Activated CD4-positive, alpha-beta memory T cell treated with anti-CD3 and anti-CD28 coated beads, Interleukin-2, amount 10 ng/mL, durations not matched to agents 7 days and 5 days (primary cell): ENCODE data around the gene FAM83E. TPM values are rescaled to one million over a fixed set of nuclear protein-coding genes. Genes with fewer than 3 reads are reported as not detected.

ENCODE experiments used
- CTCF ChIA-PET: fragments of 350-600 bp; sonication (Branson Sonifier 250); formaldehyde crosslinking; loops from one replicate; lab custom pipeline; 2021; ENCODE audit warnings: antibody characterized with exemption, inconsistent platforms; lab: Charles Lee
- POLR2A ChIA-PET: fragments of 350-600 bp; sonication (Branson Sonifier 250); formaldehyde crosslinking; loops from one replicate; lab custom pipeline; 2021; ENCODE audit warnings: antibody characterized with exemption; lab: Charles Lee
- DNase-seq: peaks from one replicate; pipeline ENCODE4 v3.0.0-alpha.2; 2020
- H3K27ac Mint-ChIP-seq: one replicate; pipeline ENCODE4 v1.8.0; 2021; ENCODE audit warnings: mild to moderate bottlenecking, mixed read lengths
- H3K27me3 Mint-ChIP-seq: one replicate; pipeline ENCODE4 v1.8.0; 2021; ENCODE audit warnings: mixed read lengths
- H3K36me3 Mint-ChIP-seq: one replicate; pipeline ENCODE4 v1.8.0; 2021; ENCODE audit warnings: low read depth, mixed read lengths
- H3K4me1 Mint-ChIP-seq: one replicate; pipeline ENCODE4 v1.8.0; 2021; ENCODE audit warnings: mixed read lengths
- H3K4me3 Mint-ChIP-seq: one replicate; pipeline ENCODE4 v1.8.0; 2021; ENCODE audit warnings: mild to moderate bottlenecking, mixed read lengths
- H3K9me3 Mint-ChIP-seq: one replicate; pipeline ENCODE4 v1.8.0; 2021; ENCODE audit warnings: mixed read lengths
- total RNA-seq, 2 experiments: library from RNA; stranded (reverse); gene quantifications; one replicate each; pipeline ENCODE4 v1.2.3, GENCODE V29; 2021

FAM83E gene
- total RNA-seq, 2 experiments from 2014 or later, result 1.3 to 2.6 TPM

- Mint-ChIP-seq H3K27me3 (peaks cover under 1% of the 10 kb centered on the region), H3K36me3 (no peaks in the 10 kb centered on the region), H3K27ac (no peak overlapping the region), H3K4me3 (no peak overlapping the region), H3K4me1 (peaks cover 39% of the 10 kb centered on the region), H3K9me3 (no peaks in the 10 kb centered on the region)
- DNase-seq, result no peak
- POLR2A ChIA-PET, result no interaction called here
- CTCF ChIA-PET, result no interaction called here
Observed at GRCh38 chr19:48650974-48651682, 36.3 kb upstream of the FAM83E start.

DNA sequence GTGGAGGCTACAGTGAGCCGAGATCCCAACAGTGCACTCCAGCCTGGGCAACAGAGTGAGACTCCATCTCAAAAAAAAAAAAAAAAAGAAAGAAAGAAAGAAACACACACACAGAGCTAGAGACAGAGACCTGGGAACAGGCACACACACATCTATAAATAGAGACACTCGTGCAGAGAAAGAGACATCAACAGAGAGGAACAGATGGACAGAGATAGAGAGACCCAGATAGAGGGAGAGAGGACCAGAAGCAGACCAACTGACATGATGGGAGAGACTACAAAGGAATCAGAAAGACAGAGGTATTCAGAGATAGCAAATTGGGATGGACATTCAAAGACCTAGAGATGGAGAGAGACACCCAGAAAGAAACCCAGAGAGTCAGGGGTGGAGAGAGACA lies 33.3 kb upstream of the FAM83E start:
- Mint-ChIP-seq H3K27ac (peak overlapping the region; percentile 11), H3K9me3 (no peaks in the 10 kb centered on the region), H3K27me3 (peaks cover 6% of the 10 kb centered on the region), H3K4me1 (peaks cover 52% of the 10 kb centered on the region), H3K4me3 (no peak overlapping the region), H3K36me3 (no peaks in the 10 kb centered on the region)
- CTCF ChIA-PET, result interaction anchor here (0.7 kb wide), 2 partner anchors 182 to 1342 kb away, joined by 3 read pairs; no protein-coding TSS in a partner anchor
- POLR2A ChIA-PET, result no interaction called here
- no peak for DNase-seq

- Mint-ChIP-seq H3K4me1 (peaks cover 46% of the 10 kb centered on the region), H3K4me3 (peak overlapping the region; percentile 53), H3K27ac (peak overlapping the region; percentile 9), H3K36me3 (no peaks in the 10 kb centered on the region), H3K27me3 (peaks cover 6% of the 10 kb centered on the region), H3K9me3 (no peaks in the 10 kb centered on the region)
- ChIA-PET POLR2A (interaction anchor here (1.0 to 2.7 kb wide), 6 partner anchors 9 to 324 kb away, joined by 3 to 15 read pairs (median 4); partner anchors contain the start of gene DBP), CTCF (interaction anchor here (1.0 to 2.2 kb wide), 3 partner anchors 13 to 347 kb away, joined by 3 to 9 read pairs (median 5); partner anchors contain the start of genes GYS1 and RUVBL2)
- DNase-seq, result no peak
Observed at GRCh38 chr19:48646722-48647216, 31.9 kb upstream of the FAM83E start.

GRCh38 chr19:48646001-48646721 lies 31.3 kb upstream of the FAM83E start, which contains the start of gene CA11:
TSS of gene CA11 (minus strand) at chr19:48646187. CDS start at chr19:48645632, 555 bp downstream.
- peak; percentile 92 for DNase-seq
- Mint-ChIP-seq H3K27ac (peak within 1 kb of the TSS; percentile 73), H3K36me3 (no peaks in the 10 kb centered on the region), H3K9me3 (no peaks in the 10 kb centered on the region), H3K4me3 (peak within 1 kb of the TSS; percentile 77), H3K4me1 (peaks cover 46% of the 10 kb centered on the region), H3K27me3 (peaks cover 6% of the 10 kb centered on the region)
- ChIA-PET CTCF (interaction anchor here (0.6 to 2.2 kb wide), 17 partner anchors 12 to 347 kb away, joined by 3 to 16 read pairs (median 5); partner anchors contain the start of genes GYS1, HSD17B14 and RUVBL2), POLR2A (interaction anchor here (0.9 to 2.7 kb wide), 10 partner anchors 9 to 324 kb away, joined by 3 to 21 read pairs (median 4); partner anchors contain the start of genes DBP, RPL18 and SPHK2)

DNA sequence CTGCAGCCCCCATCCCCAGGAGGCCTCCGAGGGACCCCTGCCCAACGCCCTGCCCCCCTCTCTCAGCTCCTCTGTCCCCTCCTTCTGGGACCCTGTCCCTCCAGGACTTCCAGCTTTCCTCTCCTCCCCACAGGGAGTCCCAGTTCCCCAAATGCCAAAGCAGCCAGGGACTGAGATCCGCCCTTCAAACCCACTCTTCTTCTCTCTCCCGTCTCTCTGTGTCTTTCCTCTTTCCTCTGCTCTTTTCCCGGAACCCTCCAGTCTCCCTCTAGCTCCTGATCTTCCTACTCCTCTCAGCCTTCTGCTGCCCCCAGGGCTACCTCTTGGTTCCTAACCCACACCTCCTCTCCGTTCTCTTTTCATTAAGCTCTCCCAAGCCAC lies 30.7 kb upstream of the FAM83E start:
- ChIA-PET POLR2A (interaction anchor here (0.9 to 2.7 kb wide), 10 partner anchors 8 to 325 kb away, joined by 3 to 21 read pairs (median 4); partner anchors contain the start of genes DBP, RPL18 and SPHK2), CTCF (interaction anchor here (0.6 to 2.2 kb wide), 18 partner anchors 12 to 348 kb away, joined by 3 to 16 read pairs (median 4); partner anchors contain the start of genes GYS1, HSD17B14 and RUVBL2)
- peak overlapping the region; percentile 77 for H3K4me3 Mint-ChIP-seq
- peak overlapping the region; percentile 73 for H3K27ac Mint-ChIP-seq
- H3K27me3 Mint-ChIP-seq, result peaks cover 6% of the 10 kb centered on the region
- peaks cover 43% of the 10 kb centered on the region for H3K4me1 Mint-ChIP-seq
- H3K9me3 Mint-ChIP-seq, result no peaks in the 10 kb centered on the region
- H3K36me3 Mint-ChIP-seq, result no peaks in the 10 kb centered on the region
- no peak for DNase-seq

- Mint-ChIP-seq H3K4me1 (peaks cover 42% of the 10 kb centered on the region), H3K27me3 (peaks cover 6% of the 10 kb centered on the region), H3K36me3 (no peaks in the 10 kb centered on the region), H3K9me3 (no peaks in the 10 kb centered on the region), H3K4me3 (peak overlapping the region; percentile 77), H3K27ac (no peak overlapping the region)
- ChIA-PET CTCF (interaction anchor here (0.6 to 2.2 kb wide), 17 partner anchors 11 to 498 kb away, joined by 3 to 16 read pairs (median 5); partner anchors contain the start of genes GYS1, HSD17B14 and RUVBL2), POLR2A (interaction anchor here (0.5 to 2.7 kb wide), 9 partner anchors 8 to 326 kb away, joined by 3 to 21 read pairs (median 5); partner anchors contain the start of genes DBP, RPL18 and SPHK2)
- peak; percentile 80 for DNase-seq
Observed at GRCh38 chr19:48644839-48645619, 30.2 kb upstream of the FAM83E start.

GRCh38 chr19:48644355-48644754 lies 29.5 kb upstream of the FAM83E start:
- POLR2A ChIA-PET, result interaction anchor here (1.5 to 2.7 kb wide), 3 partner anchors 10 to 198 kb away, joined by 4 to 21 read pairs (median 7); partner anchors contain the start of genes RPL18 and SPHK2
- Mint-ChIP-seq H3K27me3 (peaks cover 6% of the 10 kb centered on the region), H3K4me3 (no peak overlapping the region), H3K9me3 (no peaks in the 10 kb centered on the region), H3K36me3 (no peaks in the 10 kb centered on the region), H3K27ac (no peak overlapping the region), H3K4me1 (peaks cover 42% of the 10 kb centered on the region)
- DNase-seq, result no peak
- CTCF ChIA-PET, result interaction anchor here (0.6 to 2.1 kb wide), 4 partner anchors 30 to 498 kb away, joined by 3 to 16 read pairs (median 6); partner anchors contain the start of genes GYS1 and RUVBL2

GRCh38 chr19:48642862-48643261 lies 28.0 kb upstream of the FAM83E start:
- Mint-ChIP-seq H3K27me3 (peaks cover 6% of the 10 kb centered on the region), H3K9me3 (no peaks in the 10 kb centered on the region), H3K4me3 (no peak overlapping the region), H3K36me3 (no peaks in the 10 kb centered on the region), H3K27ac (no peak overlapping the region), H3K4me1 (peaks cover 46% of the 10 kb centered on the region)
- DNase-seq, result no peak
- POLR2A ChIA-PET, result no interaction called here
- CTCF ChIA-PET, result interaction anchor here (1.0 to 1.8 kb wide), 2 partner anchors 145 to 350 kb away, joined by 3 to 4 read pairs; partner anchors contain the start of genes GYS1 and RUVBL2

DNA sequence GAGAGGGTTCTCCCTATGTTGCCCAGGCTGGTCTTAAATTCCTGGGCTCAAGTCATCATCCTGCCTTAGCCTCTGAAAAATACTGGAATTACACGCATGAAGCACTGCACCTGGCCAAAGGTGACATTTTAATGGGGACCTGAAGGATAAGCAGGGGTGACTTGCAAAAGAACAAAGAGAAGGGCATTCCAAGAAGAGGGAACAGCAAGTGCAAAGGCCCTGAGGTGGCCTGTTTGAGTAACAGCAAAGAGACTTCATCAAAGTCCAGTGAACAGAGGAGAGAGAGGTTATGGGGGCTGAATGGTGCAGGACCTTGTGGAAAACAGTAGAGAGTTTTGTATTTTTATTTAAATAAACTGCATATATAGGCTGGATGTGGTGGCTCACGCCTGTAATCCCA lies 27.0 kb upstream of the FAM83E start:
- H3K27me3 Mint-ChIP-seq, result peaks cover 6% of the 10 kb centered on the region
- H3K36me3 Mint-ChIP-seq, result no peaks in the 10 kb centered on the region
- ChIA-PET POLR2A (interaction anchor here (1.0 kb wide), 1 partner anchor 18 kb away, joined by 4 read pairs; no protein-coding TSS in a partner anchor), CTCF (no interaction called here)
- peaks cover 40% of the 10 kb centered on the region for H3K4me1 Mint-ChIP-seq
- H3K9me3 Mint-ChIP-seq, result no peaks in the 10 kb centered on the region
- H3K27ac Mint-ChIP-seq, result no peak overlapping the region
- DNase-seq, result no peak
- H3K4me3 Mint-ChIP-seq, result no peak overlapping the region

DNA sequence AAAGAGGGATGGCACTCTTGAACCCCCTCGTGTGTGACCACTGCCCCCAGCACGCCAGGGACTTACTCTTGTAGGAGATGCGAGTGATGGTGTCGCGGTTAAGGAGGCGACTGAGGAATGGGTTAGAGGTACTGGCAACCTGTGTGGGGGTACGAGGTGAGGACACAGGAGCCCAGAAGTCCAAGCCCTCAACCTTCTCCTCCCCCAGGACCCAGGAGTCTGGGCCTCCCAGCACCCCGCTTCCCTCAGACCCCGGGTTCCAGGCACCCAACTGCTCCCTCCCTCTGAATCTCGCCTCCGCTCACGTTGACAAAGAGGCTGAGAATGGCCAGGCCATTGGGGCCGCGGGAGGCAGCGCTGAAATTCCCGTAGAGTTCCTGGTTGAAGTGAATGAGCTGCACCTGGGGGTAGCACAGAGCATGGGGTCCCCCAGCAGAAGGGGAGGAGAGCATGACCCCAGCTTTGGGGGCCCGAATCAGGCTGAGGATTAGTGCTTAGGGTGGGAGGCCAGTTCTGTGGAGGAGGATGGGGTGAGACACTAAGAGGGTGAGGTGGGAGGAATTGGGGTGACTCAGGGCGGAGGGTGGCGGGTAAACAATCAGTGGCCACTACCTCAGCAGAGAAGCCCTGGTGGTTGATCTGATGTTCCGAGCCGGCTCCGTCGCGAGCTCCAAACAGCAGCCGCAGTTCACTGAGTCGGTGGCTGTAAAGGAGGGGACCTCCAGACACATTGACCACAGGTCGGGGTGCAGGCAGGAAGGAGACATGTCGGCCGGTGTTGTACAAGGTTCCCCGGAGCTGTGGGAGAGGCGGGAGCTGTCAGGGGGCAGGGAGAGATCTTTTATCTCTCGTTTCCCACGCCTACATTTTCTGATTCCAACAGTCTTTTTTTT lies 24.9 kb upstream of the FAM83E start:
- no peaks in the 10 kb centered on the region for H3K36me3 Mint-ChIP-seq
- peak overlapping the region; percentile 45 for H3K4me3 Mint-ChIP-seq
- ChIA-PET CTCF (no interaction called here), POLR2A (no interaction called here)
- H3K9me3 Mint-ChIP-seq, result no peaks in the 10 kb centered on the region
- DNase-seq, result no peak
- peak overlapping the region; percentile 42 for H3K27ac Mint-ChIP-seq
- no peaks in the 10 kb centered on the region for H3K27me3 Mint-ChIP-seq
- H3K4me1 Mint-ChIP-seq, result peaks cover 35% of the 10 kb centered on the region

- H3K27me3 Mint-ChIP-seq, result no peaks in the 10 kb centered on the region
- peak overlapping the region; percentile 85 for H3K4me3 Mint-ChIP-seq
- POLR2A ChIA-PET, result no interaction called here
- H3K27ac Mint-ChIP-seq, result peak overlapping the region; percentile 92
- peaks cover 38% of the 10 kb centered on the region for H3K4me1 Mint-ChIP-seq
- no peak for DNase-seq
- CTCF ChIA-PET, result no interaction called here
- no peaks in the 10 kb centered on the region for H3K36me3 Mint-ChIP-seq
- no peaks in the 10 kb centered on the region for H3K9me3 Mint-ChIP-seq
Observed at GRCh38 chr19:48638831-48639381, 24.0 kb upstream of the FAM83E start.
